Measurements from ENCODE around the gene MYO9B. TPM values are rescaled to one million over a fixed set of nuclear protein-coding genes. Genes with fewer than 3 reads are reported as not detected.
A peak's percentile ranks its signal among the peaks of the same experiment; 100 is the strongest.

Gene MYO9B
- total RNA-seq, 2 experiments from 2014 or later, result 73.1 to 78.6 TPM

DNA sequence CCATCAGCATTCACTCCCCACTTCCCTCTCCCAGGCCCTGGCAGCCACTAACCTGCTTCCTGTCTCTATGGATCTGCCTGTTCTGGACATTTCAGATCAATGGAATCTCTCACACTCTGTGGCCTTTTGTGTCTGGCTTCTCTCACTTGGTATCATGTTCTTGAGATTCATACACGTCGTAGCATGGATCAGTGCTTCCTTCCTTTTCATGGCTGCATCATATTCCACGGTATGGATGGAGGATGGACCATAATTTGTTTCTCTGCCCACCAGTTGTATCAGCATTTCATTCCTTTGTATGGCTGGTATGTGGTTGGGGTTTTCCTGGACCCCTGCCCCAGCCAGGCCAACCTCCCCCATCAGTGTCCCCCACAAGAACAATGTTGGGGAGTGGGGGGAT is 36.2 kb downstream of the MYO9B start:
- intact Hi-C loops (cut with micrococcal nuclease), result no loop called here
- no peak overlapping the region for H3K27ac Mint-ChIP-seq

DNA sequence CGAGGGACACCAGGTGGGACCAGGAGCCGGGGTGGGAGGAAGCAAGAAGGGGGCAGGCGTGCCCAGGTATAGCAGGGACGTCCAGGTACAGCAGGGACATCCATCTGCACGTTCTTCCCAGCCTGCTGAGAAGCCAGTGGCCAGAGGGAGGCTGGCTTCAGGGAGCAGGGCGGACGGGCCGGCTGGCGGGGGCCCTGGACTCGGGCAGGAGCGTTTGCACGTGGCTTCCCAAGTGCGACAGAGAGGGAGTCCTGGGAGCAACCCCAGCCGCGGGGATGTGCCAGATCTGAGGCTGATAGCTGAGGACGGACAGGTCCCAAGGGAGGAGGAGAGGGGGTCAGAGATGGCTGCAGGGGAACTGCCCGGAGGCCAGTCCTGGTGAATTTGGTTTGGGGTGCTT is 36.7 kb downstream of the MYO9B start:
- CTCF ChIA-PET, result no interaction called here
- Mint-ChIP-seq H3K27me3 (ENCODE audit: low read depth) (no peaks in the 10 kb centered on the region), H3K4me3 (no peak overlapping the region), H3K36me3 (ENCODE audit: low read depth) (peaks cover 4% of the 10 kb centered on the region), H3K9me3 (no peaks in the 10 kb centered on the region), H3K27ac (no peak overlapping the region), H3K4me1 (ENCODE audit: low read depth) (peaks cover 24% of the 10 kb centered on the region)
- intact Hi-C loops (cut with micrococcal nuclease), result no loop called here
- DNase-seq, result no peak

More for the DNA sequence above, 36.2 kb downstream of the MYO9B start:
- Mint-ChIP-seq H3K4me1 (ENCODE audit: low read depth) (peaks cover 24% of the 10 kb centered on the region), H3K9me3 (no peaks in the 10 kb centered on the region), H3K36me3 (ENCODE audit: low read depth) (peaks cover 4% of the 10 kb centered on the region), H3K4me3 (no peak overlapping the region), H3K27me3 (ENCODE audit: low read depth) (no peaks in the 10 kb centered on the region)
- CTCF ChIA-PET, result no interaction called here
- no peak for DNase-seq

DNA sequence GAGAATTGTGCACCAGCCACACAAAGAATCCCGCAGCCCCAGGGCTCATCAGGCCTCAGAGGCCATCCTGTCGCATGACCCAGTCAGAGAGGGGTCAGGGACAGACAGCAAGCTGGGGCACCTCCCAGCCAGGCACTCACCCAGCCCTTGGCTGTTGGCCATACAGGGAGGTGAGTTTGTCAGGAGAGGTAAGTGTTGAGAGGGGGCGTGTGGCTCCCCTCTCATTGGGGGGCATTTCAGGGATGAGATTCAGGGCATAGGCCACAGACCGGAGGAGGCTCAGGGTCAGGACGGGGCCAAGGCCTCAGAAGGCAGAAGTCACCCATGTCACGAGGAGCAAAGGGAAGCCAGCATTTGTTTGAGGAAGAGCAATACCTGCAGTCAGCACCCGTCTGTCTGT is 37.1 kb downstream of the MYO9B start:
- H3K36me3 Mint-ChIP-seq (ENCODE audit: low read depth), result peaks cover 4% of the 10 kb centered on the region
- intact Hi-C loops (cut with micrococcal nuclease), result no loop called here
- H3K27ac Mint-ChIP-seq, result no peak overlapping the region
- no peak overlapping the region for H3K4me3 Mint-ChIP-seq
- DNase-seq, result no peak
- CTCF ChIA-PET, result no interaction called here
- no peaks in the 10 kb centered on the region for H3K9me3 Mint-ChIP-seq
- peaks cover 24% of the 10 kb centered on the region for H3K4me1 Mint-ChIP-seq (ENCODE audit: low read depth)
- no peaks in the 10 kb centered on the region for H3K27me3 Mint-ChIP-seq (ENCODE audit: low read depth)

DNA sequence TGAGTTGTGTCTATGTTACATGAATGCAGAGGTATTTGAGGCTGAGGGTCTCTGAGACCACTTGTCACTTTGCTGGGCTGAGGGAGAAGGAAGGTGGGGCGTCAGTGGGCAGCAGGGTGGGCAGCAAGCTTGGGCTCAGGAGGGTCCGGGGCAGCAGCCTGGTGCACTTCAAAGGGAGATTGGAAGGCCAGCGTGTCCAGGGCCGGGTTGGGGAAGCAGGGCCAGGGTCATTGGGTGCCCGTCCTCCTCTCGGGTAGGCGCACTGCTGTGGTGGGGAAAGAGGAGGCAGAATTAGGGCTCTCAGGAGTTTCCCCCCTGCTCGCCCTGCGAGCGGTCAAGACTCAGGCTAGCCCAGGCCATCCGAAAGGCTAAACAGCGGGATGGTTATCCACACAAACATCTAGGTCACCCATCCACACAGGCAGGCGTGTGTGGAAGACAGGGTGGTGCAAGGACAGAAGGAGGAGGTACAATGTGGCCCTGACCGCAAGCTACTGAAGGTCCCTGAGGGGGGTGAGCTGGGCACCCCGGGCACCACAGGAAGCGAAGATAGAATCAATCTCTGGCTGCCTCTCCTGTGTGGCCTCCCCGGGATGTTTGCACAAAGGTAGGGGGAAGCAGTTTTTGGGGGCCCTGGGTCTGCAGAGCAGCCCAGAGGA is 37.7 kb downstream of the MYO9B start:
- intact Hi-C loops (cut with micrococcal nuclease), result no loop called here
- Mint-ChIP-seq H3K36me3 (ENCODE audit: low read depth) (peaks cover 4% of the 10 kb centered on the region), H3K4me3 (no peak overlapping the region), H3K27me3 (ENCODE audit: low read depth) (no peaks in the 10 kb centered on the region), H3K27ac (peak overlapping the region; percentile 51), H3K9me3 (no peaks in the 10 kb centered on the region), H3K4me1 (ENCODE audit: low read depth) (peaks cover 21% of the 10 kb centered on the region)
- DNase-seq, result no peak
- CTCF ChIA-PET, result no interaction called here

DNA sequence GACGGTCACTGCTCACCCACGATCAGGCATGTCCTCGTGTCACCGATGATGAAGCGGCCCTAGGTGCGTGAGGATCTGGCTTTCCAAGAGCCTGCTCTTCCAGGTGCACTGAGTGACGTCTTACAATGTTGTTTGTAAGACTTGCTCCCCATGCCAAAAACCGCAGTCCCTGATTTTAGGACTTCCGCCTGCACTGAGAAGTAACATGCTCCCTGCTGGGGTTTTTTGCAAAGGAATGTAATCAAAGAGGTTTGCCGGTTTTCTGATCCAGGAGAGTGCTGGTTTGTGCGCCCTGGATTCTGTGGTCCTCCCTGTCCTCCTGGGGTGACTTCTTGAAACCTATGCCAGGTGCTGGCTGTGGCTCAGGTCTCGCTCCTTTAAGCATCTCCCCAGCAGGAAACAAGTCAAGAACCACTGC is 38.8 kb downstream of the MYO9B start:
- H3K36me3 Mint-ChIP-seq (ENCODE audit: low read depth), result peaks cover 4% of the 10 kb centered on the region
- no peak overlapping the region for H3K4me3 Mint-ChIP-seq
- H3K27me3 Mint-ChIP-seq (ENCODE audit: low read depth), result no peaks in the 10 kb centered on the region

DNA sequence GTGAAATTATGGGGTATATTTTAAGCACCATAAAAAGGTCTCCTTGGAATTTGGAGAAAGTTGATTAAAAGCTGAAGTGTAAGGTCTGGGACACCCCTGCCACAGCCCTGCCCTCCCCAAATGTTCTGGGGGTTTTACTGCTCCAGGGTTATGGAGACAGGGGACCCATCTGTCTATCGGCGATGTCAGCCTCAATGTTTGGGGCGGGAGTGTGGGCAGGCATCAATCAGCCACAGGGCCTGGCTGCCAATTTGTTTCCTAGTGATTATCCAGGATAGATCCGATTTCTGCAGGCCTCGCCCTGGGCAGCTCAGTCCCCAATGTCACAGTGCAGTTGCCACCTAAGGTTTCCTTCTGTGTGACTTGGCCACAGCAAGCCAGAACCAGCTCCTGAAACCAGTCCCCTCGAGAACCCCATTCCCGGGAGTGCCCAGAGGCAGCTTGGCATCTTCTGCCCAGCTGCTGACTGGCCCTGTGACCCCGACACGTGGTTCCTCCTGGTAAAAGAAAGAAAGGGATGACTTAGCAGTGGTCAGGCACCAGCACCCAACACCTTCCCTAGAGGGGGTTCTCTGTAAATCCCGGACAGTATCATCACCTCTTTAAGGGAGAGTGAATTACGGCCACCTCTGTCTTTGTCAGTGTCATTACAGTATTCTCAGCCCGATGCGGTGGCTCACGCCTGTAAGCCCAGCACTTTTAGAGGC is 41.6 kb downstream of the MYO9B start:
- Mint-ChIP-seq H3K27ac (no peak overlapping the region), H3K9me3 (no peaks in the 10 kb centered on the region), H3K36me3 (ENCODE audit: low read depth) (peaks cover 7% of the 10 kb centered on the region), H3K27me3 (ENCODE audit: low read depth) (no peaks in the 10 kb centered on the region), H3K4me3 (no peak overlapping the region), H3K4me1 (ENCODE audit: low read depth) (peaks cover 9% of the 10 kb centered on the region)
- intact Hi-C loops (cut with micrococcal nuclease), result no loop called here
- CTCF ChIA-PET, result no interaction called here
- no peak for DNase-seq

More for the DNA sequence above, 38.8 kb downstream of the MYO9B start:
- no peak for DNase-seq
- peaks cover 19% of the 10 kb centered on the region for H3K4me1 Mint-ChIP-seq (ENCODE audit: low read depth)
- no peaks in the 10 kb centered on the region for H3K9me3 Mint-ChIP-seq
- intact Hi-C loops (cut with micrococcal nuclease), result no loop called here
- no peak overlapping the region for H3K27ac Mint-ChIP-seq
- CTCF ChIA-PET, result no interaction called here

DNA sequence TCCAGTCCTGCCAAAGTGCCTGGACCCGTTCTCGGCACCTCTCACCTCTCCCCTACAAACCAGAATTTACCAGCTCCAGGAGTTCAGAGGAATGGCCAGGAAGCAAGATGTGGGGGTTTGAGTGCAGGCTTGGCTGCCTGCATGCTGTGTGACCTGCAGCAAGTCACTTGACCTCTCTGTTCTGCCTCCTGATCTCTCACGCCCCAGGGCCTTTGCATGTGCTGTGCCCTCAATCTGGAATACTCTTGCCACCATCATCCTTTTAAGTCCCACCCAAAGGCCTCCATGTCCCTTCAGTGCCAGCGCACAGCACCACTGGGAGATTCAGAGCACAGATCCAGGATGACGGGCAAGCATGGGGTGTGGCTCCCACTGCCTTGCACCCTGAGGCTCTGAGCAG is 43.4 kb downstream of the MYO9B start:
- Mint-ChIP-seq H3K9me3 (no peaks in the 10 kb centered on the region), H3K27me3 (ENCODE audit: low read depth) (no peaks in the 10 kb centered on the region), H3K4me3 (no peak overlapping the region), H3K27ac (no peak overlapping the region), H3K36me3 (ENCODE audit: low read depth) (peaks cover 7% of the 10 kb centered on the region), H3K4me1 (ENCODE audit: low read depth) (peaks cover 9% of the 10 kb centered on the region)
- CTCF ChIA-PET, result no interaction called here
- DNase-seq, result no peak
- intact Hi-C loops (cut with micrococcal nuclease), result no loop called here

DNA sequence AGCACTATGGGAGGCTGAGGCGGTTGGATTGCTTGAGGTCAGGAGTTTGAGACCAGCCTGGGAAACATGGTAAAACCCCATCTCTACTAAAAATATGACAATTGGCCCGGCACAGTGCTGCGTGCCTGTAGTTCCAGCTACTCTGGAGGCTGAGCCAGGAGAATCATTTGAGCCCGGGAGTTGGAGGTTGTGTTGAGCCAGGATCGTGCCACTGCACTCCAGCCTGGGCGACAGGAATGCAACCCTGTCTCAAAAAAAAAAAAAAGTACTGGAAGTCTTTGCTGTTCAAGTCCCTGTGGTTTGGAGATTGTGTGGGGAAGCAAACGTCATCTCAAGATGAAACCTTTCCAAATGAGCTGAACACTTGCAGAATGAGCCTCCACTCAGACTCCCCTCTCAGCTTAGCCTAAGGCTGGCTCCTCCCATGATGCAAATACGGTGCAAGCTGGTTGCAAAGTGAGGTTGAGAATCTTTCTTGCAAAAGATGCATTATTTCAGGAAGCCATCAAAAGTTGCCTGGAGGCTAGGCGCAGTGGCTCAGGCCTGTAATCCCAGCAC is 46.2 kb downstream of the MYO9B start:
- H3K27ac Mint-ChIP-seq, result peak overlapping the region; percentile 16
- CTCF ChIA-PET, result interaction anchor here (0.6 kb wide), 1 partner anchor 18 kb away, joined by 3 read pairs; no protein-coding TSS in a partner anchor

DNA sequence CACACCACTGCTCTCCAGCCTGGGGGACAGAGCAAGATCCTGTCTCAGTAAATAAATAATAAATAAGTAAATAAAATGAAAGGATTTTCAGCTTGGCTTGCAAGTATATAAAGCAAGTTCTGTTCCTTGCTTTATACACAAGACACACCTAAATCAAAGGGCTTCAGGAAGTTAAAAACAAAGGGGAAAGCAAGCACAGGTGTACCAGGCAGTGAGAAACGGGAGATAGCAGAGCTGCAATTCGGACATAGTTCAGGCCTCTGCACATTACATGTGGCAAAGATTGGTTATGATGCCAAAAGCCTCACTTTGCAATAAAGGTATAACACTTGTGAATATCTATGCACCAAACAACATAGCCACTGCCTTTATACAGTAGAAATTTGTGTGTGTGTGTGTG is 47.5 kb downstream of the MYO9B start:
- Mint-ChIP-seq H3K27me3 (ENCODE audit: low read depth) (no peaks in the 10 kb centered on the region), H3K4me3 (no peak overlapping the region), H3K4me1 (ENCODE audit: low read depth) (peaks cover 37% of the 10 kb centered on the region), H3K9me3 (no peaks in the 10 kb centered on the region), H3K27ac (no peak overlapping the region), H3K36me3 (ENCODE audit: low read depth) (peaks cover 8% of the 10 kb centered on the region)
- CTCF ChIA-PET, result no interaction called here
- intact Hi-C loops (cut with micrococcal nuclease), result no loop called here
- no peak for DNase-seq

More for the DNA sequence above, 46.2 kb downstream of the MYO9B start:
- no peak for DNase-seq
- no peak overlapping the region for H3K4me3 Mint-ChIP-seq
- H3K27me3 Mint-ChIP-seq (ENCODE audit: low read depth), result no peaks in the 10 kb centered on the region
- peaks cover 26% of the 10 kb centered on the region for H3K4me1 Mint-ChIP-seq (ENCODE audit: low read depth)
- no peaks in the 10 kb centered on the region for H3K9me3 Mint-ChIP-seq
- intact Hi-C loops (cut with micrococcal nuclease), result no loop called here
- H3K36me3 Mint-ChIP-seq (ENCODE audit: low read depth), result peaks cover 5% of the 10 kb centered on the region

DNA sequence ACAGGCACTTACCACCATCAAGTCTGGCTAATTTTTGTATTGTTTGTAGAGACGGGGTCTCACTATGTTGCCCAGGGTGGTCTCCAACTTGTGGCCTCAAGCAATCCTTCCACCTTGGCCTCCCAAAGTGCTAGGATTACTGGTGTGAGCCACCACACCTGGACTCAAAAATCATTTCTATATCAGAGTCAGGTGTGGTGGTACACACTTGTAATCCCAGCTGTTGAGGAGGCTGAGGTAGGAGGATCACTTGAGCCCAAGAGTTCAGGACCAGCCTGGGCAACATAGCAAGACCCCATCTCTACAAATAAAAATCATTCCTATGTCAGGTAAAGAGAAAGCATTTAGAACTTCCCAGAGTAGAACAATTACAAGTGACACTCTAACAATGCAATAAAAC is 48.4 kb downstream of the MYO9B start:
- Mint-ChIP-seq H3K4me1 (ENCODE audit: low read depth) (peaks cover 37% of the 10 kb centered on the region), H3K9me3 (no peaks in the 10 kb centered on the region), H3K27me3 (ENCODE audit: low read depth) (no peaks in the 10 kb centered on the region), H3K4me3 (no peak overlapping the region), H3K36me3 (ENCODE audit: low read depth) (peaks cover 8% of the 10 kb centered on the region), H3K27ac (peak overlapping the region; percentile 82)
- no peak for DNase-seq
- intact Hi-C loops (cut with micrococcal nuclease), result loop anchor here (2.0 kb wide), 1 partner anchor 61 kb away; no protein-coding TSS in a partner anchor
- CTCF ChIA-PET, result interaction anchor here (0.6 kb wide), 1 partner anchor 219 kb away, joined by 3 read pairs; no protein-coding TSS in a partner anchor

DNA sequence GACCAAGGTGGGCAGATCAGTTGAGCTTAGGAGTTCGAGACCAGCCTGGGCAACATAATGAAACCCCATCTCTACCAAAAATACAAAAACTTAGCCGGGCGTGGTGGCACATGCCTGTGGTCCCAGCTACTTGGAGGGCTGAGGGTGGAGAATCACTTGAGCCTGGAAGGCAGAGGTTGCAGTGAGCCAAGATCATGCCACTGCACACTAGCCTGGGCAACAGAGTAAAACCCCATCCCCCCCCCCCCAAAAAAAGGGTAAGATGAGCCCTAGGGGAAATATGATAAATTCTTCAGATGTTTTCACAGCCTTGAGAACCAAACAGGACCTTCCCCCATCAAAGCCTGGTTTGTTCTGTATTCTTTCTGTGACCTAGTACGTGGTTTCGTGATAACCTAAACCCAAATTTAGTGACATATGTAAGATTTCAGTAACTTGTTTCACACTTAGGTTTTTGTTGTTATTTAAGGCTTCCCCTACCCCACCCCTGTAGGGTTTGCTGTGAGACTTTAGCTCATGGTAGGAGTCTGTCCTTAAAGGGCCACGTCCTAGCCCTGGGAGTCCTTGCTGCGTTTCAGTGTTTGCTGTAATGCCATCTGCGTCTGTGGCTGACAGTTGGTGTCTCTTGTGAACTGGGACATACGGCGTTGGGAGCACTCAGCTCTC is 49.6 kb downstream of the MYO9B start:
- DNase-seq, result peak; percentile 62
- Mint-ChIP-seq H3K27ac (peak overlapping the region; percentile 95), H3K36me3 (ENCODE audit: low read depth) (peaks cover 7% of the 10 kb centered on the region), H3K9me3 (no peaks in the 10 kb centered on the region), H3K4me1 (ENCODE audit: low read depth) (peaks cover 35% of the 10 kb centered on the region), H3K4me3 (peak overlapping the region; percentile 72), H3K27me3 (ENCODE audit: low read depth) (no peaks in the 10 kb centered on the region)
- intact Hi-C loops (cut with micrococcal nuclease), result loop anchor here (1.0 to 5.0 kb wide), 6 partner anchors 10 to 112 kb away; partner anchors contain the start of genes HAUS8 and MYO9B
- CTCF ChIA-PET, result interaction anchor here (0.7 to 1.4 kb wide), 9 partner anchors 9 to 591 kb away, joined by 3 to 5 read pairs (median 3); no protein-coding TSS in a partner anchor
